ENCODE measurements around the gene CAMTA1. TPM values are rescaled to one million over a fixed set of nuclear protein-coding genes. Genes with fewer than 3 reads are reported as not detected.

CAMTA1 gene
- total RNA-seq, 6 donors from 2014 or later = 38.8 to 74.0 (median 46.1) TPM

- WGBS, 2 donors = 88 to 92% methylated on average over 4 of the region's 4 CpGs
- H3K4me3 ChIP-seq = no peak overlapping the region
- H3K27me3 ChIP-seq = no peaks in the 10 kb centered on the region
- no peaks in the 10 kb centered on the region for H3K36me3 ChIP-seq
- no peak for DNase-seq
- TF ChIP-seq POLR2A (IDR thresholded peaks at IDR 0.05) = no peak
- no peak for TF ChIP-seq CTCF (IDR thresholded peaks at IDR 0.05)
- no peak for TF ChIP-seq EP300 (IDR thresholded peaks at IDR 0.05)
- TF ChIP-seq POLR2AphosphoS5 (IDR thresholded peaks at IDR 0.05) = no peak
- no peaks in the 10 kb centered on the region for H3K9me3 ChIP-seq
- no peak overlapping the region for H3K27ac ChIP-seq
- ATAC-seq (ENCODE audit: low FRiP score in 2 of 2) = no peak
- H3K4me1 ChIP-seq = peaks cover 24 to 43% (median 25%) of the 10 kb centered on the region in 4 donors
Measured at GRCh38 chr1:6799499-6799898, 14.2 kb downstream of the CAMTA1 start.

GRCh38 chr1:6800745-6801144, 15.5 kb downstream of the CAMTA1 start:
- no peak for ATAC-seq (ENCODE audit: low FRiP score in 2 of 2)
- H3K9me3 ChIP-seq = no peaks in the 10 kb centered on the region
- DNase-seq = no peak
- H3K4me1 ChIP-seq = peaks cover 18 to 35% (median 25%) of the 10 kb centered on the region in 4 donors
- H3K27ac ChIP-seq = peak overlapping the region; percentile 3 to 58 (median 20)
- no peaks in the 10 kb centered on the region for H3K27me3 ChIP-seq
- H3K36me3 ChIP-seq = no peaks in the 10 kb centered on the region
- 8 to 14% methylated on average over 4 of the region's 4 CpGs for WGBS, 2 donors
- H3K4me3 ChIP-seq = no peak overlapping the region
- TF ChIP-seq POLR2A (IDR thresholded peaks at IDR 0.05) (no peak), EP300 (IDR thresholded peaks at IDR 0.05) (no peak), CTCF (IDR thresholded peaks at IDR 0.05) (no peak), POLR2AphosphoS5 (IDR thresholded peaks at IDR 0.05) (no peak)

- Histone ChIP-seq H3K36me3 (no peaks in the 10 kb centered on the region), H3K27me3 (no peaks in the 10 kb centered on the region), H3K27ac (peak overlapping the region; percentile 3 to 58 (median 20)), H3K4me3 (no peak overlapping the region), H3K4me1 (peaks cover 18 to 34% (median 25%) of the 10 kb centered on the region in 4 donors), H3K9me3 (no peaks in the 10 kb centered on the region)
- ATAC-seq (ENCODE audit: low FRiP score in 2 of 2) (no peak), DNase-seq (no peak)
- WGBS, 2 donors = 78 to 92% methylated on average over 2 of the region's 2 CpGs
- TF ChIP-seq EP300 (IDR thresholded peaks at IDR 0.05) = no peak
- no peak for TF ChIP-seq POLR2AphosphoS5 (IDR thresholded peaks at IDR 0.05)
- TF ChIP-seq CTCF (IDR thresholded peaks at IDR 0.05) = no peak
- TF ChIP-seq POLR2A (IDR thresholded peaks at IDR 0.05) = no peak
Measured at GRCh38 chr1:6801199-6801598, 15.9 kb downstream of the CAMTA1 start.

- no peak for ATAC-seq (ENCODE audit: low FRiP score in 2 of 2)
- whole genome bisulfite sequencing, 2 donors = 47 to 75% methylated on average over 3 of the region's 3 CpGs
- H3K9me3 ChIP-seq = no peaks in the 10 kb centered on the region
- H3K4me3 ChIP-seq = no peak overlapping the region
- DNase-seq = no peak
- TF ChIP-seq POLR2A (IDR thresholded peaks at IDR 0.05) (no peak), EP300 (IDR thresholded peaks at IDR 0.05) (no peak)
- H3K27ac ChIP-seq = peak overlapping the region in 1 of 4 donors; percentile 14
- no peaks in the 10 kb centered on the region for H3K27me3 ChIP-seq
- peaks cover 14 to 34% (median 26%) of the 10 kb centered on the region in 4 donors for H3K4me1 ChIP-seq
- no peaks in the 10 kb centered on the region for H3K36me3 ChIP-seq
Measured at GRCh38 chr1:6801966-6802365, 16.7 kb downstream of the CAMTA1 start.

GRCh38 chr1:6802454-6802853, 17.2 kb downstream of the CAMTA1 start:
- TF ChIP-seq POLR2AphosphoS5 (IDR thresholded peaks at IDR 0.05) = no peak
- no peak for TF ChIP-seq CTCF (IDR thresholded peaks at IDR 0.05)
- no peak for TF ChIP-seq POLR2A (IDR thresholded peaks at IDR 0.05)
- no peak for TF ChIP-seq EP300 (IDR thresholded peaks at IDR 0.05)
- Histone ChIP-seq H3K4me1 (peaks cover 14 to 36% (median 27%) of the 10 kb centered on the region in 4 donors), H3K36me3 (no peaks in the 10 kb centered on the region), H3K9me3 (no peaks in the 10 kb centered on the region), H3K27ac (peak overlapping the region in 1 of 4 donors; percentile 14), H3K4me3 (no peak overlapping the region), H3K27me3 (no peaks in the 10 kb centered on the region)
- no peak for DNase-seq
- no peak for ATAC-seq (ENCODE audit: low FRiP score in 2 of 2)
- WGBS, 2 donors = 90 to 94% methylated on average over 2 of the region's 2 CpGs

Data from upper lobe of left lung (tissue), 6 donors.